NCI-H2227 (cell line): Measurements from ENCODE around the gene ZNF766.
A peak's percentile ranks its signal among the peaks of the same experiment; 100 is the strongest.
"Not testable (repeated sequence)": the region's sequence is repeated elsewhere in the genome, so short reads cannot be mapped to it uniquely, and the experiment has no call there.

Experiments used
- DNase-seq: peaks from one replicate; lab custom pipeline; 2025; ENCODE audit not compliant: unreplicated experiment; lab: John Stamatoyannopoulos, UW

Gene ZNF766

GRCh38 chr19:52274191-52274590 is 4.8 kb downstream of the ZNF766 start:
- no peak for DNase-seq

DNA sequence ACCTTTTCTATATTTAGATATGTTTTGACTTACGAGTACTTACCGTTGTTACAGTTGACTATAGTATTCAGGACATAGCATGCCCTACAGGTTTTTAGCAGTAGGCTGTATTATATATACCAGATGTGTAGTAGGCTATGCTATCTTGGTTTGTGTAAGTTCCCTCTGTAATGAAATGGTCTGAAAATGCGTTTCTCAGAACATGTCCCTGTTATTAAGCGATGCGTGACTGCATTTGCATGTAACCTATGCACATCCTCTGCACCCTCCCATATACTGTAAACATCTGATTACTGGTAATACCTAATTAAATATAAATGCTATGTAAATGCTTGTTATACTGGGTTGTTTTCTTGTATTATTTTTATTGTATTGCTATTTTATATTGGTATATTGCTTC is 6.6 kb downstream of the ZNF766 start:
- no peak for DNase-seq

GRCh38 chr19:52277471-52277870 is 8.1 kb downstream of the ZNF766 start:
- DNase-seq: no peak

- no peak for DNase-seq
These were observed 16.9 kb downstream of the ZNF766 start for GRCh38 chr19:52286256-52286655.

DNA sequence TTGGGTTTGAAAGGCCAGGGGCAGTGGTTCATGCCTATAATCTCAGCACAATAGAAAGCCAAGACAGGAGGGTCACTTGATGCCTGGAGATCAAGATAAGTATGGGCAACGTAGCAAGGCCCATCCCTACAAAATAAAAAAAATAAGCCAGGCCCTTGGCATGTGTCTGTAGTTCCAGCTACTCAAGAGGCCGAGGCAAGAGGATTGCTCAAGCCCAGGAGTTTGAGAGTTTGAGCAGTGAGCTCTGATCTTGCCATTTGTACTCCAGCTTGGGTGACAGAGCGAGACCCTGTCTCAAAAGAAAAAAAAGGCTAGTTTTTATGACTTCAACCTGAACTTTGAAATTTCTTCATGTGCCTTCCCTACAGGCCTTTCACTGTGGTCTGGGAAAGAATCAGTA is 22.4 kb downstream of the ZNF766 start:
- DNase-seq: no peak

- not testable (repeated sequence) for DNase-seq
These were observed 23.6 kb downstream of the ZNF766 start for GRCh38 chr19:52292946-52293345.

DNA sequence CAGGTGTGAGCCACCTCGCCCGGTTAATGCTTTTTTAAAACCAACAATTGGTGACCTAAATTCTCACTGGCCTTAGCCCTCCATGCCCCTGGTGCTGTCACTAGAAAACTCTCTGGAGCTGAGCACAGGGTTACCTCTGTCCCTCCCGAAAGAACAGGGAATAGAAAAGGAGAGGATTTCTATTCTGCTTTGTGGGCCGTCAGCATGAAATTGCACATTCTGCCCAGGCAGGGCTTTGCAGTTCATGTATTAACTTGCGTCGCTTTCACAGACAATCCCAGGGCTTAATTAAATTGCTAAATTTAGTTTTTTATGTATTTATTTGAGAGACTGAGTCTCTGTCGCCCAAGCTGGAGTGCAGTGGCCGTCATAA is 27.0 kb downstream of the ZNF766 start:
- DNase-seq: no peak

DNA sequence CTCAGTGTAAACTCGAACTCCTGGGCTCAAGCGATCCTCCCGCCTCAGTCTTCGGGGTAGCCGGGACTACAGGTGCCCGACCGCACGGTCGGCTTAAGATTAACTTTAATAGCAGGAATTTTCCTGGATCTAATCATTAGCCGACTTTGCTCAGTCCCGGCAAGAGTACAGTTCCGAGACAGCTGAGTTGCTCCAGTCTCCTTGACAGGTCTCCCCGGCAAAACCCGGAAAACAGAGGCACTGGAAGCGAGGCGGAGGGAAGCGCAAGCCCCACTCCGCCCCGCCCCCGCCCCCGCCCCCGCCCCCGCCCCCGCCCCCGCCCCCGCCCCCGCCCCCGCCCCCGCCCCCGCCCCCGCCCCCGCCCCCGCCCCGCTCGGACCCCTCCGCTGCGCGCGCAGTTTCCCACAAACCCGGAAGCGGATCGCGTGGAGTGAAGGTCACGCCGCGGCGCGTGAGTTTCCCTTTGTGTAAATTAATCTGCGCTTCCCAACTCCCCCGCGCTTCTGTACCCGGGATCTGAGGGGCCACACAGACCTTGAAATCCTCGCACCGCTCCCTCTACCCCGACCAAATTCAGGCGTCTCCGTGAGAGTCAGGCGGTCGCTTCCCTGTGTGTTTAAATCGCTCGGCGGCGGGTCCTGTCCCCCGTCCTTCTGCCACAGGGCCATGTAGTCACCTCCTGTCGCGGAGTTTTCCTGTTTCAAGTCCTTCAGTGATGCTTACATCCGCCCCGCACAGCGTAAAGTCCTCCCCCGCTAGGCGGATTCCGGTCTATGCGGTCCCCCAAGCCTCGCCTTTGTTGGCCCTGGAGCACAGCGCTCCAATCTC is 27.6 kb downstream of the ZNF766 start, which contains the start of gene ZNF480:
ZNF480 (plus strand) TSS at position 397 of the 828 bp plus-strand sequence. CDS start 3,244 bp downstream, outside the sequence.
- DNase-seq: peak; percentile 90

- no peak for DNase-seq
These were observed 28.4 kb downstream of the ZNF766 start for GRCh38 chr19:52297601-52298364.

DNA sequence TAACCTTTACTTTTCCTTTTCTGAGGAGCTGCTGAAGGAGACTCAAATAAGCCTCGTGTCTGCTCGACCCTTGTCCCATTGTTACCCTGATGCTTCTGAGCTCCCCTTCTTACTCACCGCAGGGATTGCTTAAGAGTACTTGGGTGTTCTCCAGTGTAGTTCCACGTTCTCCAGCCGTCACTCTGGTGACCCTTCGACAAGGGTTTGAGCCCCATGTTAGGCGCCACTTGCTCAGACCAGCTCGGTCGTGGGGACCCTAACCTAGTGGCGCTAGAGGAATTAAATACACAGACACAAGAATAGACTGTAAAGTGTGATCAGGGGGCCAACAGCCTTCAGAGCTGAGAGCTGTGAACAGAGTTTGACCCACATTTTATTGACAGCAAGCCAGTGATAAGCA is 37.9 kb downstream of the ZNF766 start:
- peak; percentile 6 for DNase-seq

DNA sequence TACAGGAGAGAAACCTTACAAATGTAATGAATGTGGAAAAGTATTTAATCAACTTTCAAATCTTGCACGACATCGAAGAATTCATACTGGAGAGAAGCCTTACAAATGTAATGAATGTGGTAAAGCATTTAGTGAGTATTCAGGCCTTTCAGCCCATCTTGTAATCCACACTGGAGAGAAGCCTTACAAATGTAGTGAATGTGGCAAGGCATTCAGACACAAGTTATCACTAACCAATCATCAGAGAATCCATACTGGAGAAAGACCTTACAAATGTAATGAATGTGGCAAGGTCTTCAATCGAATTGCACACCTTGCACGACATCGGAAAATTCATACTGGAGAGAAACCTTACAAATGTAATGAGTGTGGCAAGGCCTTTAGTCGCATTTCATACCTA is 53.0 kb downstream of the ZNF766 start:
- DNase-seq: no peak

- no peak for DNase-seq
These were observed 62.4 kb downstream of the ZNF766 start for GRCh38 chr19:52331757-52332156.

DNA sequence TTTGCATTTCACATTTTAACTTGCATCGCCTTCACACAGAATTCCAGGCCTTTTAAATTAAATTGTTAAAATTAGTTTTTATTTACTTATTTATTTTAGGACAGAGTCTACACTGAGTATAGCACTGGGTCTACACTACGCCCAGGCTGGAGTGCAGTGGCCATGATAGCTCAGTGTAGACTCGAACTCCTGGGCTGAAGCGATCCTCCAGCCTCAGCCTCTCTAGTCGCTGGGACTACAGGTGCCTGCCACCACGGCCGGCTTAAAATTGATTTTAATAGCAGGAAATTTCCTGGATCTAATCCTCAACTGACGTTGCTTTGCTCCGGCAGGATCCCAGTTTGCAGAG is 66.4 kb downstream of the ZNF766 start:
- DNase-seq: no peak

DNA sequence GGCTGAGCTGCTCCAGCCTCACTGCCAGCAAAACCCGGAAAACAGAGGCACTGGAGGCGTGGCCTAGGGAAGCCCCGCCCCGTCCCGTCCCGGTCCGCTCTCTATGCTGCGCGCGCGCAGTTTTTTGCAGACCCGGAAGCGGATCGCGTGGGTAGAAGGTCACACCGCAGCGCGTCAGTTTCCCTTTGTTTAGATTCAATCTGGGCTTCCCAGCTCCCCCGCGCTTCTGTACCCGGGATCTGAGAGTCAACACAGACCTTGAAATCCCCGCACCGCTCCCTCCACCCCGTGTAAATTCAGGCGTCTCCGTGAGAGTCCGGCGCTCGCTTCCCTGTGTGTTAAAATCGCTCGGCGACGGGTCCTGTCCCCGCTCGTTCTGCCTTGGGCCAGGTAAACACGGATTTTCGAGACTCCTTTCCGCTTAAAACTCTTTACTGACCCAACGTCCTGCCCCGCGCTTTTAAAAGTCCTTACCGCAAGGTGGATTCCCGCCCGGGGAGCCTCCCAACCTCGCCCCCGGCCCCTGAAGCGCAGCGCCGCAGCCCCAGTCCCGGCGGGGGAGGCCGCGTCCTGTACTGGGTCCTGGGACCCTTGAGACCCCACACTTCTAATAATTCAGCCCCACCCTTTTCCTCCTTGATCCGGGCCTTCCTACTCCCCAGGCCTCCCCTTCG is 66.9 kb downstream of the ZNF766 start, which contains the start of gene ZNF610:
ZNF610 (plus strand) TSS at position 127 of the 674 bp plus-strand sequence. CDS start 12,930 bp downstream, outside the sequence.
- peak; percentile 88 for DNase-seq

GRCh38 chr19:52336791-52337381 is 67.5 kb downstream of the ZNF766 start:
- DNase-seq: no peak

- not testable (repeated sequence) for DNase-seq
These were observed 69.6 kb downstream of the ZNF766 start for GRCh38 chr19:52339022-52339421.

DNA sequence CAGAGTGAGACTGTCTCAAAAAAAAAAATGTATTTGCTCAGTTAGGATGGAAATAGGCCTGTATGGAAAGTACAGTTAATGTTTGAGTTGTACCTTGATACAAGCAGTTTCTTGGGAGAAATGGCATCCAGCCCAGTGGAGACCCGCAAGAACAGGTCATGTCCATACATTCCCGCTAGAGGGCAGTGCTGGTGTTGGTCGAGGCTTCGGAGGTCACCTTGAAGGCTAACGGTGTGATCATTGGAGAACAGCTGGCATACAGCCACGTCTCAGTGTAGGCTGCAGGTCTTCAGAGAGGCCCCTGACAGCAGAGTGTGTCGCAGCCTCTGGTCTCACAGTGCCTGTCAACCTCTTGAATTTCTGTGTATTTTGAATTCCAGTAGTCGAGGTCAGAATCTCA is 74.2 kb downstream of the ZNF766 start:
- peak; percentile 7 for DNase-seq

DNA sequence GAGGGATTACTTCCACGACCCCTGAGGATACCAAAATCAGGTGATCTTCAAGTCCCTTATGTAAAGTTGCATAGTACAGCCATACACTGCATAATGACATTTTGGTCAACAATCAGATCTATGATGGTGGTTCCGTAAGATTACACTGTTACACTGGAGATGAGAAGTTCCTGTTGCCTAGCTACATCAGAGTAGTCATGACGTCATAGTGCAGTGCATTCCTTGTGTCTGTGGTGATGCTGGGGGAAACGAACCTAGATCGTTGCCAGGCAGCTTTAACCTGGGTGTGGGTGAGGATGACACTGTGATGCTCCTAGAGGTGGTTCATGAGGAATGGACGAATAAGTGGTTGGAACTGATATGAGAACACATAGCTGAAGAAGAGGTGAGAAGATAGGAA is 75.8 kb downstream of the ZNF766 start:
- DNase-seq: no peak
